GM18868 (cell line): ENCODE measurements around the gene TRANK1.
"Not testable (repeated sequence)": the region's sequence is repeated elsewhere in the genome, so short reads cannot be mapped to it uniquely, and the experiment has no call there.

Experiments used
- ATAC-seq: cut with Tn5 transposase; IDR thresholded peaks from one replicate; pipeline ENCODE4 v1.9.1; 2021; ENCODE audit warnings: mild to moderate bottlenecking, moderate library complexity; ENCODE audit not compliant: unreplicated experiment

The TRANK1 gene

GRCh38 chr3:36944641-36945270 lies at the start of gene TRANK1:
TRANK1 (minus strand) TSS chr3:36945054; CDS start chr3:36944809, 245 bp downstream.
- ATAC-seq: peak; percentile 72

- ATAC-seq: peak; percentile 88
Observed at GRCh38 chr3:36993326-36994283, 48.8 kb upstream of the TRANK1 start, which contains the start of gene MLH1. MLH1 (plus strand) TSS chr3:36993518; CDS start chr3:36993548, 30 bp downstream.

GRCh38 chr3:36992806-36993325 lies 48.0 kb upstream of the TRANK1 start, which contains the start of gene EPM2AIP1:
EPM2AIP1 (minus strand) TSS chr3:36993131; CDS start chr3:36993077, 54 bp downstream.
- ATAC-seq: peak; percentile 84

- no peak for ATAC-seq
Observed at GRCh38 chr3:36991923-36992805, 47.3 kb upstream of the TRANK1 start.

- no peak for ATAC-seq
Observed at GRCh38 chr3:36991147-36991546, 46.3 kb upstream of the TRANK1 start.

- ATAC-seq: no peak
Observed at GRCh38 chr3:36989568-36989967, 44.7 kb upstream of the TRANK1 start.

GRCh38 chr3:36989005-36989404 lies 44.2 kb upstream of the TRANK1 start:
- no peak for ATAC-seq

- no peak for ATAC-seq
Observed at GRCh38 chr3:36988356-36988755, 43.5 kb upstream of the TRANK1 start.

- ATAC-seq: no peak
Observed at GRCh38 chr3:36981006-36981405, 36.2 kb upstream of the TRANK1 start.

- ATAC-seq: no peak
Observed at GRCh38 chr3:36973139-36973538, 28.3 kb upstream of the TRANK1 start.

- ATAC-seq: no peak
Observed at GRCh38 chr3:36972163-36972562, 27.3 kb upstream of the TRANK1 start.

- peak; percentile 100 for ATAC-seq
Observed at GRCh38 chr3:36969540-36970432, 24.9 kb upstream of the TRANK1 start.

- no peak for ATAC-seq
Observed at GRCh38 chr3:36969085-36969484, 24.2 kb upstream of the TRANK1 start.

GRCh38 chr3:36965440-36965839 lies 20.6 kb upstream of the TRANK1 start:
- no peak for ATAC-seq

GRCh38 chr3:36964817-36965216 lies 20.0 kb upstream of the TRANK1 start:
- peak; percentile 41 for ATAC-seq

- ATAC-seq: no peak
Observed at GRCh38 chr3:36964331-36964730, 19.5 kb upstream of the TRANK1 start.

GRCh38 chr3:36963008-36963407 lies 18.2 kb upstream of the TRANK1 start:
- ATAC-seq: not testable (repeated sequence)

GRCh38 chr3:36960502-36960901 lies 15.6 kb upstream of the TRANK1 start:
- no peak for ATAC-seq

GRCh38 chr3:36959821-36960220 lies 15.0 kb upstream of the TRANK1 start:
- no peak for ATAC-seq
